ENCODE data around the gene SCYGR8. TPM values are rescaled to one million over a fixed set of nuclear protein-coding genes. Genes with fewer than 3 reads are reported as not detected.

The SCYGR8 gene
- total RNA-seq, 1 experiment from 2014 or later, result not detected

GRCh38 chr2:227703280-227703732, 42.4 kb upstream of the SCYGR8 start:
- H3K27me3 ChIP-seq (replicated peaks; ENCODE audit: insufficient read depth, low read depth, low read length, poor library complexity), result no peaks in the 10 kb centered on the region
- no peak for DNase-seq (ENCODE audit: low spot score)
- H3K27ac ChIP-seq (ENCODE audit: low read depth, low read length, poor library complexity, severe bottlenecking), result no peak overlapping the region
- ChIA-PET CTCF (no interaction called here), POLR2A (ENCODE audit: low non-redundant PET) (no interaction called here)
- H3K9me3 ChIP-seq (ENCODE audit: low read depth, low read length, poor library complexity, severe bottlenecking), result no peaks in the 10 kb centered on the region
- H3K36me3 ChIP-seq (ENCODE audit: insufficient read depth, low read length, poor library complexity, severe bottlenecking), result no peaks in the 10 kb centered on the region
- no TSS peak for BruUV-seq (replicated peaks)
- no peak for TF ChIP-seq CTCF (conservative IDR thresholded peaks at IDR 0.05; ENCODE audit: low read depth, low read length)
- TF ChIP-seq EZH2 (IDR thresholded peaks at IDR 0.05; ENCODE audit: borderline replicate concordance, low read depth, low read length, poor library complexity, severe bottlenecking), result no peak
- H3K4me1 ChIP-seq (ENCODE audit: insufficient read depth, low read length, poor library complexity, severe bottlenecking), result no peaks in the 10 kb centered on the region
- intact Hi-C loops (cut with micrococcal nuclease; ENCODE audit: unreplicated experiment), result no loop called here
- H3K4me3 ChIP-seq (ENCODE audit: low read depth, low read length, poor library complexity, severe bottlenecking), result no peak overlapping the region

GRCh38 chr2:227703961-227704360, 41.7 kb upstream of the SCYGR8 start:
- CTCF ChIA-PET, result no interaction called here

GRCh38 chr2:227706859-227707258, 38.8 kb upstream of the SCYGR8 start:
- no TSS peak for BruUV-seq (replicated peaks)
- POLR2A ChIA-PET (ENCODE audit: low non-redundant PET), result no interaction called here
- no peak for DNase-seq (ENCODE audit: low spot score)
- no peak overlapping the region for H3K27ac ChIP-seq (ENCODE audit: low read depth, low read length, poor library complexity, severe bottlenecking)
- H3K9me3 ChIP-seq (ENCODE audit: low read depth, low read length, poor library complexity, severe bottlenecking), result no peaks in the 10 kb centered on the region
- intact Hi-C loops (cut with micrococcal nuclease; ENCODE audit: unreplicated experiment), result no loop called here
- CTCF ChIA-PET, result no interaction called here
- H3K27me3 ChIP-seq (replicated peaks; ENCODE audit: insufficient read depth, low read depth, low read length, poor library complexity), result no peaks in the 10 kb centered on the region
- no peak overlapping the region for H3K4me3 ChIP-seq (ENCODE audit: low read depth, low read length, poor library complexity, severe bottlenecking)
- no peaks in the 10 kb centered on the region for H3K4me1 ChIP-seq (ENCODE audit: insufficient read depth, low read length, poor library complexity, severe bottlenecking)
- TF ChIP-seq EZH2 (IDR thresholded peaks at IDR 0.05; ENCODE audit: borderline replicate concordance, low read depth, low read length, poor library complexity, severe bottlenecking) (no peak), CTCF (conservative IDR thresholded peaks at IDR 0.05; ENCODE audit: low read depth, low read length) (no peak)
- no peaks in the 10 kb centered on the region for H3K36me3 ChIP-seq (ENCODE audit: insufficient read depth, low read length, poor library complexity, severe bottlenecking)

More at GRCh38 chr2:227703961-227704360, 41.7 kb upstream of the SCYGR8 start:
- intact Hi-C loops (cut with micrococcal nuclease; ENCODE audit: unreplicated experiment), result no loop called here
- Histone ChIP-seq H3K27ac (ENCODE audit: low read depth, low read length, poor library complexity, severe bottlenecking) (no peak overlapping the region), H3K27me3 (replicated peaks; ENCODE audit: insufficient read depth, low read depth, low read length, poor library complexity) (no peaks in the 10 kb centered on the region), H3K36me3 (ENCODE audit: insufficient read depth, low read length, poor library complexity, severe bottlenecking) (no peaks in the 10 kb centered on the region), H3K4me1 (ENCODE audit: insufficient read depth, low read length, poor library complexity, severe bottlenecking) (no peaks in the 10 kb centered on the region), H3K9me3 (ENCODE audit: low read depth, low read length, poor library complexity, severe bottlenecking) (no peaks in the 10 kb centered on the region), H3K4me3 (ENCODE audit: low read depth, low read length, poor library complexity, severe bottlenecking) (no peak overlapping the region)
- no peak for TF ChIP-seq CTCF (conservative IDR thresholded peaks at IDR 0.05; ENCODE audit: low read depth, low read length)
- no peak for TF ChIP-seq EZH2 (IDR thresholded peaks at IDR 0.05; ENCODE audit: borderline replicate concordance, low read depth, low read length, poor library complexity, severe bottlenecking)
- POLR2A ChIA-PET (ENCODE audit: low non-redundant PET), result no interaction called here
- BruUV-seq (replicated peaks), result no TSS peak
- DNase-seq (ENCODE audit: low spot score), result no peak
